KMS-11 (cell line): ENCODE results near the gene FBXL5.

ENCODE experiments used
- H2AFZ ChIP-seq: fragments of 200-600 bp; sonication (generic); 2 replicates; pipeline ENCODE4 v1.6.1; 2016; ENCODE audit warnings: antibody characterized with exemption, mixed run types, low read depth
- H3K27ac ChIP-seq: fragments of 200-600 bp; sonication (generic); 2 replicates; pipeline ENCODE4 v1.6.1; 2016; ENCODE audit warnings: mild to moderate bottlenecking, mixed run types
- H3K27me3 ChIP-seq: fragments of 200-600 bp; sonication (generic); 2 replicates; pipeline ENCODE4 v1.6.1; 2017; ENCODE audit warnings: mild to moderate bottlenecking, low read depth, mixed run types, moderate library complexity; ENCODE audit not compliant: insufficient read depth
- H3K36me3 ChIP-seq: fragments of 200-600 bp; sonication (generic); 2 replicates; pipeline ENCODE4 v1.6.1; 2017; ENCODE audit warnings: mild to moderate bottlenecking, mixed run types; ENCODE audit not compliant: insufficient read depth
- H3K4me1 ChIP-seq: fragments of 200-600 bp; sonication (generic); 2 replicates; pipeline ENCODE4 v1.6.1; 2016; ENCODE audit warnings: mild to moderate bottlenecking, low read depth, mixed run types; ENCODE audit not compliant: poor library complexity, severe bottlenecking
- H3K4me2 ChIP-seq: fragments of 200-600 bp; sonication (generic); 2 replicates; pipeline ENCODE4 v1.7.0; 2016; ENCODE audit warnings: mild to moderate bottlenecking, mixed run types
- H3K4me3 ChIP-seq: fragments of 200-600 bp; sonication (generic); IDR thresholded peaks from 2 replicates; pipeline ENCODE4 v1.6.1; 2017; ENCODE audit warnings: low read depth, low read length, mixed read lengths; ENCODE audit not compliant: insufficient read depth
- H3K79me2 ChIP-seq: fragments of 200-600 bp; sonication (generic); 2 replicates; pipeline ENCODE4 v1.6.1; 2016; ENCODE audit warnings: low read depth, mixed run types; ENCODE audit not compliant: insufficient read depth
- H3K9ac ChIP-seq: fragments of 200-600 bp; sonication (generic); 2 replicates; pipeline ENCODE4 v1.6.1; 2016; ENCODE audit warnings: mild to moderate bottlenecking, mixed run types
- H4K20me1 ChIP-seq: fragments of 200-600 bp; sonication (generic); 2 replicates; pipeline ENCODE4 v1.6.1; 2016; ENCODE audit warnings: mild to moderate bottlenecking, mixed run types; ENCODE audit not compliant: insufficient read depth
- CTCF ChIP-seq: fragments of 200-600 bp; sonication (generic); conservative IDR thresholded peaks from 2 replicates; pipeline ENCODE4 v1.6.1; 2017; ENCODE audit warnings: low read depth, mild to moderate bottlenecking, antibody characterized with exemption, low read length, moderate library complexity, mixed read lengths

FBXL5 gene

GRCh38 chr4:15612136-15612535 is 43.0 kb downstream of the FBXL5 start:
- Histone ChIP-seq H3K4me3 (no peak overlapping the region), H3K9ac (no peak overlapping the region), H2AFZ (no peak overlapping the region), H3K4me1 (no peaks in the 10 kb centered on the region), H3K79me2 (no peaks in the 10 kb centered on the region), H3K27me3 (no peaks in the 10 kb centered on the region), H4K20me1 (no peaks in the 10 kb centered on the region), H3K27ac (no peak overlapping the region), H3K4me2 (no peak overlapping the region), H3K36me3 (no peaks in the 10 kb centered on the region)
- TF ChIP-seq CTCF, result no peak

GRCh38 chr4:15610855-15611254 is 44.3 kb downstream of the FBXL5 start:
- H3K79me2 ChIP-seq, result no peaks in the 10 kb centered on the region
- no peak overlapping the region for H3K4me3 ChIP-seq

DNA sequence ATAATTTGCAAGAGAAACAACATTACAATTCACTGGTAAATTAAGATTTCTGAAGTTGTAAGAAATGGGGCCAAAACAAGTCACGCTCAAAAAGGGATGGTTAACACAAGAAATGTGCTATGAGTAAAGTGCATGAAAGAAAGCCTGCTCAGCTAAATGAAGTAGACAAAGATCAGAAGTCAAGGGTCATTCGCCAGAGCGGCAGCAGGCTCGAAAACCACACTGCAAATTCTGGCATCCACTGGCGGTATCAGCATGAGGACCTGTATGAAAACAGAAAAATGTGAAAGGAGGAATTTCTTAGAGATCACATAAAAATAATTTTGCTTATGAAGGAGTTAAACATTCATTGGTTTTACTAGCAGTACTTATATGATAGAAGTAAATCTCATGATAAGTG is 49.6 kb downstream of the FBXL5 start:
- Histone ChIP-seq H3K79me2 (no peaks in the 10 kb centered on the region), H2AFZ (no peak overlapping the region), H3K4me2 (no peak overlapping the region), H3K27me3 (no peaks in the 10 kb centered on the region), H3K27ac (no peak overlapping the region), H3K4me1 (no peaks in the 10 kb centered on the region), H4K20me1 (no peaks in the 10 kb centered on the region), H3K36me3 (no peaks in the 10 kb centered on the region), H3K9ac (no peak overlapping the region), H3K4me3 (no peak overlapping the region)
- no peak for TF ChIP-seq CTCF

More at GRCh38 chr4:15610855-15611254, 44.3 kb downstream of the FBXL5 start:
- no peaks in the 10 kb centered on the region for H3K4me1 ChIP-seq
- no peak for TF ChIP-seq CTCF
- H4K20me1 ChIP-seq, result no peaks in the 10 kb centered on the region
- no peak overlapping the region for H3K9ac ChIP-seq
- no peak overlapping the region for H3K27ac ChIP-seq
- no peak overlapping the region for H3K4me2 ChIP-seq
- H3K27me3 ChIP-seq, result no peaks in the 10 kb centered on the region
- H3K36me3 ChIP-seq, result no peaks in the 10 kb centered on the region
- no peak overlapping the region for H2AFZ ChIP-seq

GRCh38 chr4:15601862-15602261 is 53.3 kb downstream of the FBXL5 start:
- no peak overlapping the region for H3K27ac ChIP-seq
- TF ChIP-seq CTCF, result no peak

More at GRCh38 chr4:15601862-15602261, 53.3 kb downstream of the FBXL5 start:
- Histone ChIP-seq H3K4me1 (no peaks in the 10 kb centered on the region), H3K4me2 (no peak overlapping the region), H2AFZ (no peak overlapping the region), H3K27me3 (no peaks in the 10 kb centered on the region), H3K36me3 (no peaks in the 10 kb centered on the region), H3K79me2 (no peaks in the 10 kb centered on the region), H3K4me3 (no peak overlapping the region), H3K9ac (no peak overlapping the region), H4K20me1 (no peaks in the 10 kb centered on the region)
